Erythroblast (primary cell): ENCODE data around the gene ETS1.

ENCODE experiments used
- GATA1 ChIP-seq: IDR thresholded peaks from 2 replicates; pipeline ENCODE4 v1.6.1; 2011; ENCODE audit warnings: low read depth, mild to moderate bottlenecking, control low read depth, low read length, moderate library complexity
- POLR2A ChIP-seq: IDR thresholded peaks from 2 replicates; pipeline ENCODE4 v1.6.1; 2011; ENCODE audit warnings: mild to moderate bottlenecking, low read length

DNA sequence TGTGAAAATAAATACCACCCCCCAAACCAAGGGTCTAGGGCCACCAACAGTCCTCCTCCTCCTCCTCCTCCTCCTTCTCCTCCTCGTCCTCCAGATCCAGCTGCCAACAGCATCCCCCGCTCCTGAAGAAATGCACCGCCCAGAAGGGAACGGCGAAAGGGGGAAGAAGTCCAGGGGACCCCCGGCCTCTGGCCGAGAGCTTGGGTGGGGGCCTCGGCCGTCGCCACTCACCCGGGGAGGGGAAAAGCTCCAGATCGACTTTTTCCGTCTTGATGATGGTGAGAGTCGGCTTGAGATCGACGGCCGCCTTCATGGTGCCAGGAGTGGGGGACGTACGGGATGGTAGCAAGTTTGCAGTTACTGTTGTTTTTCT lies 65.7 kb downstream of the ETS1 start:
- TF ChIP-seq POLR2A = no peak
- no peak for TF ChIP-seq GATA1
